Measurements from ENCODE around the gene RABL2A.
"Not testable (repeated sequence)": the region's sequence is repeated elsewhere in the genome, so short reads cannot be mapped to it uniquely, and the experiment has no call there.

DNA sequence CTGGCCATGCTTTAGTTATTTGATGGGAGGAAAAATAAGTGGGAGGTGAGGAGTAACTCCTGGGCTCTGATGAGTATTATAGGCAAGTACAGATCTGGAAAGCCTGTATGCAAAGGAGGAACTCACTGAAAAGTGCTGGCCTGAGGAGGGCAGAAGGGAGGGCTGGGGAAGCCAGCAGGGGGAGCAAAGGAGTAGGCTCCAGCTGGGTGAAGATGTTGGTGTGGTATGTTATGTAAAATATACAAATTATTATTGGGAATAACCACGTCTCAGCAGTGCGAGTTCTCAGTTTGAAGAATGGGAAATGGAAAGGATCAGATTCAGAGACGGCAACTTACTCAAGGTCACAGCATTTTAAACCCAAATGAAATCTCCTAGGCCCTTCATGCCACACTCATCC lies 39.9 kb upstream of the RABL2A start:
- TF ChIP-seq, protein P1, sequence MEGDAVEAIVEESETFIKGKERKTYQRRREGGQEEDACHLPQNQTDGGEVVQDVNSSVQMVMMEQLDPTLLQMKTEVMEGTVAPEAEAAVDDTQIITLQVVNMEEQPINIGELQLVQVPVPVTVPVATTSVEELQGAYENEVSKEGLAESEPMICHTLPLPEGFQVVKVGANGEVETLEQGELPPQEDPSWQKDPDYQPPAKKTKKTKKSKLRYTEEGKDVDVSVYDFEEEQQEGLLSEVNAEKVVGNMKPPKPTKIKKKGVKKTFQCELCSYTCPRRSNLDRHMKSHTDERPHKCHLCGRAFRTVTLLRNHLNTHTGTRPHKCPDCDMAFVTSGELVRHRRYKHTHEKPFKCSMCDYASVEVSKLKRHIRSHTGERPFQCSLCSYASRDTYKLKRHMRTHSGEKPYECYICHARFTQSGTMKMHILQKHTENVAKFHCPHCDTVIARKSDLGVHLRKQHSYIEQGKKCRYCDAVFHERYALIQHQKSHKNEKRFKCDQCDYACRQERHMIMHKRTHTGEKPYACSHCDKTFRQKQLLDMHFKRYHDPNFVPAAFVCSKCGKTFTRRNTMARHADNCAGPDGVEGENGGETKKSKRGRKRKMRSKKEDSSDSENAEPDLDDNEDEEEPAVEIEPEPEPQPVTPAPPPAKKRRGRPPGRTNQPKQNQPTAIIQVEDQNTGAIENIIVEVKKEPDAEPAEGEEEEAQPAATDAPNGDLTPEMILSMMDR (IDR thresholded peaks at IDR 0.05 in 4 of 5, conservative IDR thresholded peaks at IDR 0.05 in 1 of 5), result peak in 3 of 5 experiments; percentile 10 to 44 (median 29)
- TF ChIP-seq POLR2A (IDR thresholded peaks at IDR 0.05), result not testable (repeated sequence)

Measured in gastrocnemius medialis (tissue), 4 donors.